ENCODE results near the gene SLIT1.

The SLIT1 gene

DNA sequence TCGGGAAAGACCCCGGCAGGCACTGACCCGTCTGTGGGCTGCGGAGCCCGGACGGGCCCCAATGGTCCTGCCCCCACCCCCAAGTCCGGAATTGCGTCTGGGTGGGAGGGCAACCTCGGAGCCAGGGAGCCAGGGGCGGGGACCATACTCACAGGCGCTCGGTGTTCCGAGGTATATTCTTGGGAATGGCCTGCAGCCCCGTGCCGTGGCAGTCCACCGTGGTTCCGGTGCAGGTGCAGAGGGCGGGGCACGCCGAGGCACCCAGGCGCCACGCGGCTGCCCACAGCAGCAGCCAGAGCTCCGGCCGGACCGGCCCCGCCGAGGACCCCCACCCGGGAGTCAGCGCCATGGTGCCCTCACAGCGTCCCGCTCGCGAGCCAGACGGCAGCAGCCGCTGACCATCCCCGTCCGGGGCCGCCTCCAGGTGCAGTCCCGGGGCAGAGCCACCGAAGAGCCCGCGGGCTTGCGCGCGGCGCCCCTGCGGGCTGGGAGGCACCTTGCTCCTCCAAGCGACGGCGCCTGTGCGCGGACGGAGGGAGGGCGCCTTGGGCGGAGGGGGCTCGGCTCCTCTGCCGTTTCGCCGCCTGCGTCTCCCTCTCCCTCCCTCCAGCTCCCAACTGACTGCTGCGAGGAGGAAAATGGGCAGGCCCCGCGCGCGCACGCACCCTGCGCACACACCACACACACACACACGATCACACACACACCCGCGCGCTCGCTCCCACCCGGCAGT, at the start of gene SLIT1:
Gene SLIT1, minus strand, starts transcription at position 634 of the 733 bp plus-strand sequence. Its CDS starts 285 bp downstream, at position 349.
- DNase-seq, result peak in 28 of 58 donors; percentile 9 to 66 (median 41)

DNA sequence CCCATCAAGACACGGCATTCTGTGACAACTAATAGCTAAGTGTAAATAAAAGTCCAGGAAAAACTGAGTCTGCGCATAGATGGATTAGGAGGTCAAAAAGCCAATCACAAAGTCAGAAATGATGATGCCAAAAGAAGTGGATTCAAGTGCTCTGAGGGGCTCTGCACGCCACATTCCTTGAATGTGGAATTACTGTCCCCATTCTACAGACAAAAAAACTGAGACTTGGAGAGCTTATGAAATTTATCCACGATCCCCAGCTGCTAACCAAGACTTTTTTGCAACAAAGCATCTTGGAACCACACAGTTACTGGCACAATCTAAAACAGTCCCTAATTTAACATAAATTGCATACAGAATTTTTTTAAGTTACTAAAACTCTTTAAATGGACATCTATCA, 49.6 kb upstream of the SLIT1 start:
- DNase-seq, result no peak

DNA sequence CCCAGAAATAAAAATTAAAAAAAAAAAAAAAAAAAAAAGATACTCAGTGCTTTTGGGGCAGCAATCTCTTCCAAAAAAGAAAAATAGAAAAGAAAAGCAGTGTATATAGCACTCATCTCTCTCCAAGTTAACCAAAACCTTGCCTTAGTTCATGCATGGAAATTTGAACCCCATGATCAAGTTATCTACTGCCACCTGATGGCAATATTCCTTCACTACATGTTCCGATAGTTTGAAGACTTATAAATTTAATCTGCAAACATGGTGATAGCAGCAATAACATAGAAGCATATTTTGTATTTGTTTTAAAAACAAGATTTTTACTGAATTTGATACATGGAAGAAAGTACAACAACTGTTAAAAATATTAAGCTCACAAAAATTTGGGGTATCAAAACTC, 48.6 kb upstream of the SLIT1 start:
- DNase-seq, result peak in 2 of 58 donors; percentile 5 to 29

DNA sequence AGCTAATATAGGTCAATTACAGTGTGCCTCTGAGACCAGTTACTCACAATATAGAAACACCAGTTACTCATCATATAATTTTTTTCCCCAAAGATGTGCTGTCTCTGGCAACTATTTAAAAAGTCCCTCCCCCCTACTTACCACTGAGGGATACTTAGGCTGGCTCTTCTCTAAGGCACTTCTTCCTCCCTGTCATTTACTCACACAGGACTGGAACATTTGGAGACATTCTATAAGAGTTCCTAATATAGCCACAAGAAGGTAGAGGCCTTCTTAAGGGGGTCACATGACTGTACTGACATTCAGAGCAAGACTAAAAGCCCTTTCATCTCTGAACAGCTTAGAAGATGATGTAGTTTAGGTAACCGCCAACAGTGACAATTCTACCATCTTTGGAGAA, 44.4 kb upstream of the SLIT1 start:
- DNase-seq, result no peak

DNA sequence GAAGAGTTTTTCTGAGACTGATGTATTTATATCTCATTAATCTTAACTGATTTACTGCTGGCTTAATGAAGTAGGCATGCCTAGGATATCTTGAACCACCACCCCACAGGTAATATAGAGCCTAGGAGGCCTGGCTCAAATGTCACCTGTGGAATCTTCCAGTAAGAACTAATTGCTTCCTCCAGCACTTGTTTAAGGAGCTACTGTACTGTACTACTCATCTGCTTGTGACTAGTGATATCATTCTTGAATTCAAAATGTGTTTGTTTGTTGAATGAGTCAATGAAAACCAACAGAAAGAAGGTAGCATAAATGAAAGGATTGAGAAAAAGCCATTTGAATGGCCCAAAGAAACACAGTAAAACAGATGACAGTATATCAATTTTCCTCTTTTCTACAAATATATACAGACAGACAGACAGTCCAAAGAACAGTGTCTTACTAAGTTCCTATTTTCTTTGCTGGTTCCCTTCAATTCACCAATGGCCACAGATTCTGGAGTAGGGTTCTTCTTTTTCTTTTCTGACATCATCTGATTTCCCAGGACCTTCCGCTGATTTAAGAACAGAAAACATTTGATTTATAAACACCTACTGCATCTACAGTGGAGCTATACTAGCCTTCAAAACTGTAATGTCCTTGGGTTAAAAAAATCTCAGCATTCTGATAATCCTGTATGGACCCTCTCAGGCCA, 43.7 kb upstream of the SLIT1 start:
- DNase-seq, result no peak

DNA sequence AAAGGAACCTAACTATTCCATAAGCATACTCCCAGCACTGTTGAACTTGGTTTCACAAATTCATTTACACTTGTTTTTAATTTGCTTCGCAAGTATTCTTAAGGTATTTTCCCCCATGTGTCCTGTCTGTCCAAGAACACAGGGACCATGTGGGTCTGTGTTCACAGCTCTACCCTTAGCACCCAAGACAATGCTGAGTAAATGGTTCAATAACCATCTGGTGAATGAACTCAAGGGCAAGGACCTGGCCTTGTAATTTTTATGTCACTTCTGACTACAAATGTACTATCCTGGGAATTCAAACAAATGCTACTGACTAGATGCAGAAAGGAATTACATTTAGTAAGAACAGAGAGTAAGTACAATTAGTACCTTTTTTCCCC, 43.0 kb upstream of the SLIT1 start:
- no peak for DNase-seq

DNA sequence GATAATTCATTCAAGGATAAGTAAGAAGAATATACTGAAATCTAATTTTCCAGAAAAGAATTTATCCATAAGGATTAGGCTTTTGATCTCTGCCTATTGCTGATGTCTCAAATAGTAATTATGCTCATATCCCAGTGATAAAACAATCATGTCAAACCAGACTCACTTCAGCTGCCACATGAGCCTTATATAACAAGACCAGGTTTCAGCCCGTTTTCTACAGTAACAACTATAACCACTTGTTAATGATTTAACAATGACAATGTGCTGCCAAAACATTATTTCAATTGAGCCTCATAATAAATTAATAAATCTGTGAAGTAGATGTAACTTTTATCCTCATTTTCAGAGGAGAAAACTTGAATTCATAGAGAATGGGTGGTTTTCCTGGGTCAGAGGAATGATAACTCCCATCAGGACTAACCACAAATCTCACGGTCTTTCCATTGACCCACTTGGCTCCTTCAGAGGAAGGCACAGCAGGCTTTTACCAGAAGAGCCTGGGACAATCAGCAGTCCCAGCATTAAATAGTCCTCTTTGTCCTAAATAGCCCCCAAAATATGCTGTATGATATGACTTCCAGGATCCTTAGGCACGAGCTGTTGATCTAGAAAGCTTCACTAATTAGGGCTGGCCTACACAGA, 42.5 kb upstream of the SLIT1 start:
- no peak for DNase-seq

DNA sequence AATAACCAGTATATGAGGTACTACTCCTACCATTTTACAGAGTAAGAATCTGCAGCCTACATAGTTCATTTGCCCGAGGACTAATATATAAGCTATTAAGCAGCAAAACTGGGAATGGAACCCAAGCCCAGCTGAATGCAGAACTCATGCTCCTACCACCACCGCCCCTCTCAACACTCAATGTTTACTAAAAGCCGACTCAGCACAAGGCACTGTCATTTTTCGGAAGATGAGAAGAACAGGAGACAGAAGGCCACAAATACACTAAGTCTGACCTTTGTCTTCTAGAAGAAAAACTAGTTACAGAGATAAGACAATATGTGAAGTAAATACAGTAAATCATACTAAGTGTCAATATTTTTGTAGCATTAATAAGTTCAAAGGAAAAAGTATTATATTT, 40.6 kb upstream of the SLIT1 start:
- DNase-seq, result no peak

DNA sequence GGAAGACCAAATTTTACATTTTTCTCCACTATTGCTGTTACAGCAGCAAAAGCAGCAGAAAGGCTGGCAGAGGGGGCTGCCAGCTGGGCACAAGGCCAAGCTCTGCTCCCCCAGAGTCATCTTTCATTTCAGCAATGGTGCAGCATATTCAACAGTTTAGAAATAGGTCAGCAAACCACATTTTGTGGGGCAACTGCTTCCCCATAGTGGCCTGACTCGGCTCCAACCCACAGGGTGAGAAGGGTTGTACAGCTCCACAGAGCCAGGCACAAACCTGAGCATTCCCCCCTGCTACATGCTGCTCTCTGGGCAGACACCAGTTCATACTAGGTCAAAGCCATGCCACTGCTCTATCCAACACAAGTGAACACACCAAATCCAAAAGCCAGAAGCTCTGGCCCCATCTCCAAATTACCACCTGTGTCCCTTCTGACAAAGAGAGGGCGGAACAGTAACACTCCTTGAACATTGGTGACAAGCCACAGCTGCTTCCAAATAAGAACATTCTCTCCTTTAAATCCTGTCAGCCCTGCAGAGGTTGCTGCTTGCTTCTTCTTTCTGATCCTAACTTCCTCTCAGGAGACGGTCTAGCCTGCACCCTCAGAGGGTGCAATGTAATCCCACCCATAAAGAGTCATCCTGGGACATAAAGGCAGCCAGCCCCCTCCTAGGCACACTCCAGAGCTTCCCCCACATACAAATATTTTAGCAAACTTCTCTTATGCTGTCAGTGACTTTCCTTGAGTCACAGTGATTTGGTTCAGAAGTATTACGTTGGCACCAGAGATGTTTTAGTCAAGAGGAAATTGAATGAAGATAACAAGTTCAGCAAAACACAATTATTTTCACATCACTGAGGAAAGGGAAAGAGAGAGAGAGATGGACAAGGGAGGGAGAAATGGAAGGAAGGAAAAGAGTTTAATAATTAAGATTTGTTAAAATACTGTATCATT, 39.0 kb upstream of the SLIT1 start:
- no peak for DNase-seq

DNA sequence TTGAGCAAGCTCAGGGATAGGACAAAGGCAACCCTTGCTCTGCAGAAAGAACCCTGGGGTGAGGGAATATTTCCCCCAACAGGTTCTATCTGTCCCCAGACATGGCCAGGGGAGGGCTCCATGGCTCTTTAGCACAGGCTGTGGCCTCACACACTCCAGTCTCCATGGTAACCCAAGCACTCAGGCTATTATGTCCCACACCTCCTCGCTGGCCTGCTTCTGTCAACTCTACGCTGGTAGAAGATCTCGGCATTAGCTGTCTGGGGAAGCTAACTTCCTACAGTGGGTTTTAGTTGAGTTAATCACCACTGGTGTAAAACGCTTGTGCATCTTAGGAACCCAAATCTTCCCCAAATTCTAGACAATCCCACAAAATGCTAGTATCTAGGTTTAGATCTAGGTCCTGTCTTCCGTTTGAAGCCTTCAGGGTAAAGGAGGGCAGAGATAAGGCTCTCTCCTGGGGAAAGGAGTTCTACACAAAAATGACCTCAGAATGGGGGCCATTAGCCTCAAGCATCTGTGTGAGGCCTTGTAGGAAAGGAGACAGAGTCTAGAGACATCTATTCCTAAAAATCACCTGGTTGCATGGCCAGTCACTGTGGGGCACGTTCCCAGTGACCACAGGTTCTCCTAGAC, 36.7 kb upstream of the SLIT1 start:
- DNase-seq, result peak in 7 of 58 donors; percentile 3 to 13 (median 8)

DNA sequence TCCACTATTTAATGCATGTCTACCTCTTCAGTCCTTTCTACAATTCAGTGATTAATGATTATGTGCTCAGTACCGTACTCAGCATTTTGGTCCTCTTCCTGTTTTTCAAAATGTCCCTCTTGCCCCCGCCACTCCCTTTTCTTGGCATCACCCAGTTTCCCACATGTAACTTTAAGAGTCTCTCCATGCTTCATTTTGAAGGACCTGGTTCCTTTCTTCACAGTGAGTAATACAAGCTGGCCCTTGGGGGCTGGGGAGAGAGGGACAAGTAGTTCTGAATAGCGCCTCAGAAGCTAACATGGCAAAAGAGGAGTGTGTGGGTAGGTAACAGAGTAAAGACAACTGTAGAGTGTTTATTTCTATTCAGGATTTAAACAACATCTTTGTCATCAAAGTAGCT, 34.6 kb upstream of the SLIT1 start:
- DNase-seq, result peak in 1 of 58 donors; percentile 19

DNA sequence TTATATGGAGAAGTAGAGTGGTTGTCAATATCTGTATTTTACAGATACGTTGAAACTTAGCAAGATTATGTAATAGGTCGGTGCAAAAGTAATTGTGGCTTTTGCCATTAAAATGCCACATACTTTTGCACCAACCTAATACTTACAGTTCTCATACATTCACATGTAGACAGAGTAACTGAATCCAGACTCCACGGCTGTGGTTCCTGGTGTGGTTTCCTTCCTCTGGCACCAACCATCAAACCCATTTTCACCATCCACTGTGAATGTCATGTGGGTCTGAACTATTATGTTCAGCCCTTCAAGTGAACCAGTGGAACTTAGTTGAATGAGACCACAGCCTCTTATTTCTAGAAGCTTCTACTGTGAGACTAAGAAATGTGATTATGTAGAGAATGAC, 31.5 kb upstream of the SLIT1 start:
- no peak for DNase-seq

DNA sequence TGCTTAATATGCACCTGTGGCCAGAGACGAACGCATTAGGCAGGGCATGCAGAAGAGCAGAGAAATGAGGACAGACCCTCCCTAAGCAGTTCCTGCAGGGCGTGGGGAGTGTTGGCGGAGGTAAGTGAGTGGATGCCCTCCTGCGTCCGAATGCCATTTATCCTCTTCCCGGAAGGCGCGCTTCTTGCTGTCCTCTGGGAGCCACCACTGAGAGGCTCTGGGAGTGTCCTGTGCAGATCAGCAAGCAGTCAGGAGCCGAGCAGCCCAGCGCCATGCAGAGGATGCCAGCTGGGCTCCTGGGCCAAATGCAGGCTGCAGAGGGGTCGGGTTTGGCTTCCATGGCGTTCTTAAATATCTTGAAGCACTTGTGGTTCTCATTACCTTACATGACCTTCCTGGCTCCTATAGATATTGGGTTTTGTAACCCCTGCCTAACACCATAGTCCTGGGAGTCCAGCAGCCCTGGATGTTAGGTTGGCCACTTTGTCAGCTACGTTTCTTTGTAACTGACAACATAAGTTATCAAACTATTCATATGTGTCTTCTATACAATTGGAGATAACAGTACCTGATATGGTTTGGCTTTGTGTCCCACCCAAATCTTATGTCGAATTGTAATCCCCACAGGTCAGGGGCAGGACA, 30.0 kb upstream of the SLIT1 start:
- no peak for DNase-seq

DNA sequence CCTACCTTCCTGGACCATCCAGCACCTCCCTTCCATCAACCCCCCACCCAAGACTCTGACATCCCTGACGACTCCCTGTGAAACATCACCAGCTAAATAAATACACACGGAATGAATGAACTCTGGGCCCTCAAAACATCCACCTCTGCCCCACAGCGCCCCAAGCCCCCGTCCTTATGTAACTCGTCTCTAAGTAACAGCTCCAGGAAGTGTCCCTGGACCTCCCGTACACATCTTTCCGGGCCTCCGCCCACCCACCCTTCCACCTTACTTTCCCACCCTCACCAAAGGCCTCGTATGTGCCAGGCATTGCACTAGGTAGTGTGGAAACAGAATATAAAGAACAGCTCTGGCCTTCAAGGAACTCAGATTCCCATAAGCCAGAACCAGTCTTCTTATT, 27.7 kb upstream of the SLIT1 start:
- DNase-seq, result no peak

DNA sequence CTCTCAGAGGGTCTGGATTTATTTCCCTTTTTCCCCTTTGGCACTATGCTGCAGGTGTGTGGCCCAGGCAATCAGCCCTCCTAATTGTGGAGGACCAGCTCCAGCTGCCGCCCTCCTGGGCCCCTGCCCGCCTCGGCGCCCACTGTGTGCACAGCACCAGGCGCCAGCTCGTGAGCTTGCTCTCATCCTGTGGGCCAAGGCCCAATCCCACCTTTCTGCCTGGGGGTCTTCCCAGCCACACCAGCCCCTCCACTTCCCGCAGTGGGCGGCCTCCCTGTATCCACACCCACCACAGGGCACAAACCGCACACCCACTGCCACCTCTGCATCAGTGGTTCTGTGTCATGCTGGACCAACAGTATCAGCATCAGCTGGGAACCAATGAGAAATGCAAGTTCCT, 25.5 kb upstream of the SLIT1 start:
- no peak for DNase-seq

DNA sequence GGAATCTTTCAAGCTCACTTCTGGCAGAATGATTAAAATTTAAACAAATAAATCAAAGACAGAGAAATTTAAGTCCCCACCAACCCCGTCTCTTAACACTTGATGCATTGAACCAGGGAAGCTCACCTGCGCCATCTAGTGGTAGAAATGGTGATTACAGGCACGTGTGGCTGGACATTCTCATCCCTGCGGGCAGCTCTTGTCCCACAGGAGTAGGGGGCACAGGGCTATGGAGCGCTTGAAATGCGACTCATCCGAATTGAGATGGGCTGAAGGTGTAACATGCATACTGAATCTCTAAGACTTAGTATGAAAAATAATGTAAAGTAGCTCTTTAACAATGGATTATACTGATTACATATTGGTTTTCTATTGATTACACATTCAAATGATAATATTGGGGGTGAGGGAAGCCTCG, 24.8 kb upstream of the SLIT1 start:
- DNase-seq, result peak in 47 of 58 donors; percentile 8 to 78 (median 36)

DNA sequence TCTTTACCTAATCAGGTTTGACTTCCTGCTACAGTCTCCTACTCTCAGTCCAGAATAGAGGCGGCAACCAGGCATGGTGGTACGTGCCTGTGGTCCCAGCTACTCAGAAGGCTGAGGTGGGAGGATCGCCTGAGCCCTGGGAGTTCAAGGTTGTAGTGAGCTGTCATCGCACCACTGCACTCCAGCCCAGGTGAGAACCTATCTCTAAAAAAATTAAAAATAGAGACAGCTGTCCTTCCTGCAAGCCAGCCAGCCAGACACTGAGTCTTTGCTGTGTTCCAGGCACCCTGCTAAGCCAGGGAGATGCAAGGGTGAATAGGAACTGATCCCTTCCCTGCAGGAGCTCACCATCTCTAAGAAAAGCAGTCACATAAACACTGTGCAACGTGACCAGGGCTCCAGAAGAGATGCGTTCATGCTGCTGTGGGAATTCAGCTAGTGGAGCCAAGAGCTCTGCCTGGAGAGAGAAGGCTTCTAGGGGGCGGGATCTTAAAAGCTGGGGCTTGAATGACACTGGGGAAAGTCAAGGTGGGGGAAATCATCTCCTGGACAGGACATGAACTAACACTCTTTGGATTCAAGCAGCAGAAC, 22.1 kb upstream of the SLIT1 start:
- DNase-seq, result peak in 1 of 58 donors; percentile 31

DNA sequence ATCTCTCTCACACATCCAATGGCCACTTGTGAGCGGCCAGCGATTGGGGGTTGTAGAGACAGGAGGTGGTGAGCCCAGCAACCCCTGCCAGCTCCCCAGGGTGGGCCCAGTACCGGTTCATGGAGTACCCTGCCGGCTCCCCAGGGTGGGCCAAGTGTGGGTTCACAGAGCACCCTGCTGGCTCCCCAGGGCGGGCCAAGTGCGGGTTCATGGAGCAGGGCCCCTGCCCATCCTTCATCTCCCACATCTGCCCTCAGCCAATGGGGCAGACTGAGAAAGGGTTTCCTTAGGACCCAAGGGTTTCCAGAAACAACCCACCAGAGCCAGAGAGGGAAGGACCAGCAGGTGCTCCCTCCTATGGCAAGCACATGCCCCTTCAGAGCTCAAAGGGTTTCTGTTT, 21.4 kb upstream of the SLIT1 start:
- DNase-seq, result no peak

DNA sequence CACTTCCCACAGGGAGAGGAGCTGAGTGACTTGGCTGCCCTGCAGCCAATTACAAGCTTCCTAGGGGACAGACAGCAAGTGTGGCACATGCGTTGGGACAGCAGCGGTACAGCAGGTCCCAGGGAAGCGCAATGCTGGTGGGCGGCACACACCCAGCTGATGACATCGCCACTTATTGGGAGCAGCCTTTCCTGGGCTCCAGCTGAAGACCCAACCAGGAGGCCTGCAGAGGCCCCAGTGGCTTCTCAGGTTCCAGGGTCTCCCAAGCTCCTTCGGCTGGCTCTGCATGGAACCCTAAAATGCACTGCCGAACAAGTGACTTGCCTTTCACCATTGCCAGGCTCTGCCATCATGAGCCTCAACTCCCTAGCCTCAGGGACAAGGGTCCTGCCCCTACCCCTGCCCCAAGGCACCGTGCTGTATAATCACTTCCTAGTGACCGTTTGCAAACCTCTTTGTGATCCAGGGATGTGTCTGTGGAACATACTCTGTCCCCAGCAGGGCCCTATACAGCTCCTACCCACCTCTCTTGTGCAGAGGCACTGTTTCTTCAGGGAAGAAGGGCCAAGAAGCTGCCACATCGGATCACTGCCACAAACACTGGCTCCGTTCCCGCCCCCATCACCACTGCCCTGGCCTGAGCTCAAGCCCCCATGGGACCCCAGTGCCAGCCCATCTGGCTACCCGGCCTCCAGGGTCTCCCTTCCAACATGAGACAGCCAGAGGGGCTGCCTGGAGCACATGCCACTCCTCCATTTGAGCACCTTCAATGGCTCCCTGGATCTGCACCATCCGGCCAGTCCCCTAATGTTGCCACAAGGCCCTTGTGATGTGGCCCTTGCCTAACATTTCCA, 19.3 kb upstream of the SLIT1 start:
- DNase-seq, result no peak

All from anterior cingulate cortex (tissue), 58 donors.